HepG2 (cell line): ENCODE results near the gene SCFD1. TPM values are rescaled to one million over a fixed set of nuclear protein-coding genes. Genes with fewer than 3 reads are reported as not detected.

Experiments used
- ATAC-seq: fragments of 200-7000 bp; cut with Tn5 transposase; 3 replicates; pipeline ENCODE4 v1.9.1; 2020; ENCODE audit warnings: mild to moderate bottlenecking, moderate library complexity
- BruUV-seq: library from RNA; stranded (reverse); fragments of 400-500 nt; replicated peaks from 2 replicates; lab custom pipeline; 2021; lab: Mats Ljungman, UMichigan
- CTCF ChIA-PET: fragments of 300-600 bp; formaldehyde crosslinking; extraction: SDS; loops from one replicate; lab custom pipeline; 2021; ENCODE audit warnings: low total read pairs, inconsistent platforms, low intra/inter-chr PET ratio; lab: Yijun Ruan, JAX
- POLR2A ChIA-PET: fragments of 350-600 bp; sonication (Branson Sonifier 250); formaldehyde crosslinking; loops from one replicate; lab custom pipeline; 2020; ENCODE audit warnings: antibody characterized with exemption, inconsistent platforms; lab: Yijun Ruan, JAX
- DNase-seq: peaks from one replicate; pipeline ENCODE4 v3.0.0-alpha.2; 2015; ENCODE audit warnings: low spot score
- FAIRE-seq: peaks from 3 replicates; lab custom pipeline; 2011; peaks lifted over from hg19 to GRCh38; lab: Jason Lieb, UNC
- H2AFZ ChIP-seq: one replicate; pipeline ENCODE4 v1.6.1; 2011; ENCODE audit warnings: low read length, inconsistent platforms
- H3K27ac ChIP-seq: fragments of 300-600 bp; 3 replicates; pipeline ENCODE4 v1.8.0; 2011; ENCODE audit warnings: mixed run types, mild to moderate bottlenecking, mixed read lengths, low read length, inconsistent platforms; ENCODE audit not compliant: insufficient read depth; ENCODE audit errors: extremely low read length
- H3K27me3 ChIP-seq, 2 experiments: fragments of 200-600 bp in 1 of 2; 2 replicates in 1 of 2; 3 replicates in 1 of 2; pipeline versions ENCODE4 v1.6.0 to v1.8.0; 2011; ENCODE audit warnings: low read length in 2 of 2, mild to moderate bottlenecking in 2 of 2, moderate library complexity in 2 of 2, inconsistent platforms in 1 of 2; ENCODE audit not compliant: insufficient read depth in 2 of 2, control insufficient read depth in 1 of 2
- H3K36me3 ChIP-seq, 2 experiments: fragments of 200-600 bp in 1 of 2; replicated peaks in 1 of 2; 2 replicates in 1 of 2; 3 replicates in 1 of 2; pipeline versions ENCODE4 v1.5.1 to v1.8.0; 2011; ENCODE audit warnings: low read length in 2 of 2, inconsistent platforms in 1 of 2; ENCODE audit not compliant: insufficient read depth in 2 of 2, control insufficient read depth in 1 of 2
- H3K4me1 ChIP-seq: 2 replicates; pipeline ENCODE4 v1.5.1; 2012; ENCODE audit warnings: low read length, inconsistent platforms; ENCODE audit not compliant: insufficient read depth
- H3K4me2 ChIP-seq: 2 replicates; pipeline ENCODE4 v1.6.0; 2011; ENCODE audit warnings: low read depth, low read length, inconsistent platforms
- H3K4me3 ChIP-seq, 3 experiments: fragments of 200-600 bp in 1 of 3; sonication (generic), shearing (Covaris generic) in 1 of 3; replicated peaks in 1 of 3; 2 replicates each; pipeline ENCODE4 v1.5.1; 2011 to 2016; ENCODE audit warnings: low read length in 3 of 3, inconsistent platforms in 2 of 3, low read depth in 2 of 3, mild to moderate bottlenecking in 2 of 3, control low read depth in 1 of 3, mixed read lengths in 1 of 3; ENCODE audit not compliant: insufficient read depth in 1 of 3
- H3K79me2 ChIP-seq: one replicate; pipeline ENCODE4 v1.6.1; 2011; ENCODE audit warnings: low read length, inconsistent platforms; ENCODE audit not compliant: insufficient read depth
- H3K9ac ChIP-seq: 2 replicates; pipeline ENCODE4 v1.6.0; 2011; ENCODE audit warnings: mild to moderate bottlenecking, low read depth, low read length, inconsistent platforms; ENCODE audit not compliant: insufficient read depth
- H3K9me3 ChIP-seq: 2 replicates; pipeline ENCODE4 v1.5.1; 2012; ENCODE audit warnings: mild to moderate bottlenecking, low read length
- H4K20me1 ChIP-seq: 2 replicates; pipeline ENCODE4 v1.6.0; 2011; ENCODE audit warnings: inconsistent platforms, mild to moderate bottlenecking, low read length, moderate library complexity; ENCODE audit not compliant: insufficient read depth
- CC2D1A ChIP-seq: sonication (generic); formaldehyde crosslinking; IDR thresholded peaks from 2 replicates; pipeline ENCODE4 v1.8.1; 2023; ENCODE audit warnings: mild to moderate bottlenecking, missing genetic modification reagents
- CHD4 ChIP-seq: fragments of 200-600 bp; sonication (generic); IDR thresholded peaks from 2 replicates; pipeline ENCODE4 v1.7.0; 2017; ENCODE audit warnings: mild to moderate bottlenecking, low read length, borderline replicate concordance
- GABPB1 ChIP-seq: IDR thresholded peaks from 2 replicates; pipeline ENCODE4 v1.6.1; 2016; ENCODE audit warnings: mild to moderate bottlenecking, missing genetic modification reagents, moderate library complexity, missing compliant biosample characterization
- HNF1A ChIP-seq, 2 experiments: sonication (generic) in 1 of 2; formaldehyde crosslinking in 1 of 2; IDR thresholded peaks; 2 replicates each; pipeline versions ENCODE4 v1.4.0 to v1.6.1; 2016 to 2020; ENCODE audit warnings: borderline replicate concordance in 1 of 2, low read depth in 1 of 2, mild to moderate bottlenecking in 1 of 2, missing genetic modification reagents in 1 of 2
- NR2C2 ChIP-seq: sonication (generic); formaldehyde crosslinking; IDR thresholded peaks from 2 replicates; pipeline ENCODE4 v1.4.0; 2020; ENCODE audit warnings: missing genetic modification reagents, mild to moderate bottlenecking, moderate library complexity, borderline replicate concordance
- RELA ChIP-seq: sonication (generic); formaldehyde crosslinking; IDR thresholded peaks from 2 replicates; pipeline ENCODE4 v1.4.0; 2020; ENCODE audit warnings: missing genetic modification reagents
- SALL2 ChIP-seq: sonication (generic); formaldehyde crosslinking; IDR thresholded peaks from 2 replicates; pipeline ENCODE4 v1.8.1; 2023; ENCODE audit warnings: mild to moderate bottlenecking, missing genetic modification reagents, inconsistent platforms
- TOPORS ChIP-seq: sonication (generic); formaldehyde crosslinking; IDR thresholded peaks from 2 replicates; pipeline ENCODE4 v1.8.0; 2023; ENCODE audit warnings: mild to moderate bottlenecking, missing genetic modification reagents
- ZBTB40 ChIP-seq, 2 experiments: fragments of 450-650 bp in 1 of 2; sonication (generic) in 1 of 2; formaldehyde crosslinking in 1 of 2; IDR thresholded peaks; 2 replicates each; pipeline versions ENCODE4 v1.6.1 to v1.8.0; 2016 to 2022; ENCODE audit warnings: antibody characterized with exemption in 1 of 2, mild to moderate bottlenecking in 1 of 2, missing genetic modification reagents in 1 of 2
- ZNF850 ChIP-seq: sonication (generic); formaldehyde crosslinking; conservative IDR thresholded peaks from 2 replicates; pipeline ENCODE4 v1.9.0; 2021; ENCODE audit warnings: mild to moderate bottlenecking, missing genetic modification reagents
- WGBS: methylation state at CpG from one replicate; pipeline ENCODE4 v1.1.6; 2017; ENCODE audit warnings: low lambda C conversion rate; 5-methylcytosine and 5-hydroxymethylcytosine counted together
- in situ Hi-C: cut with HindIII; loops from 2 replicates; pipeline ENCODE4 v1.10.0; 2017; ENCODE audit warnings: low pct_unique_long_range_greater_than_20kb; ENCODE audit not compliant: extremely low pct_ligation_motif_present
- intact Hi-C: fragments of 100-400 bp; cut with micrococcal nuclease; formaldehyde crosslinking; loops from one replicate; pipeline ENCODE4 v1.10.0; 2022; ENCODE audit not compliant: unreplicated experiment
- polyA plus RNA-seq, 8 experiments: library from polyadenylated mRNA; depleted of rRNA in 3 of 8; stranded (reverse) in 7 of 8; unstranded in 1 of 8; fragments of >200 nt; fragmentation: Illumina TruSeq in 4 of 8; extraction: Trizol in 4 of 8; gene quantifications; 2 replicates each; pipeline versions ENCODE4 v1.2.1 to v1.2.3, GENCODE V29; 2011 to 2016; ENCODE audit warnings: low read depth in 4 of 8, missing spikeins in 1 of 8, mixed read lengths in 1 of 8; ENCODE audit not compliant: insufficient read depth in 1 of 8
- total RNA-seq, 5 experiments: library from RNA; depleted of rRNA; stranded (reverse); fragments of >200 nt; fragmentation: Illumina TruSeq; extraction: Trizol; gene quantifications; 2 replicates each; pipeline ENCODE4 v1.2.3, GENCODE V29; 2016; ENCODE audit warnings: low read depth in 1 of 5

Gene SCFD1
- total and polyA plus RNA-seq, 2 of the 13 experiments (the other 11 are each of a cell fraction or from before 2014, with no cell fraction given) = 235 to 256 TPM

- TF ChIP-seq ZBTB40 (IDR thresholded peaks at IDR 0.05) = no peak; the same call in 1 of the 2 replicates
- TF ChIP-seq ZBTB40 (CRISPR knock-in tag; IDR thresholded peaks at IDR 0.05) = peak; percentile 78; the same call in 1 of the 2 replicates
Observed at GRCh38 chr14:30624132-30624423, 2.0 kb downstream of the SCFD1 start (continued).

GRCh38 chr14:30625533-30625932, 3.4 kb downstream of the SCFD1 start:
- peaks cover 85% of the 10 kb centered on the region for H3K79me2 ChIP-seq
- H3K27ac ChIP-seq = no peak overlapping the region
- FAIRE-seq (no peak), ATAC-seq (no peak), DNase-seq (no peak)
- no TSS peak for BruUV-seq
- 96% methylated on average over 3 of the region's 3 CpGs for WGBS
- peaks cover 49% of the 10 kb centered on the region for H4K20me1 ChIP-seq
- peaks cover 61% of the 10 kb centered on the region for H3K4me1 ChIP-seq
- H2AFZ ChIP-seq = no peak overlapping the region
- ChIA-PET POLR2A (no interaction called here), CTCF (no interaction called here)
- no peaks in the 10 kb centered on the region for H3K9me3 ChIP-seq
- intact Hi-C loops (no loop called here), in situ Hi-C loops (no loop called here)
- no peak overlapping the region for H3K4me3 ChIP-seq
- peaks cover 1 to 13% of the 10 kb centered on the region in 2 experiments for H3K36me3 ChIP-seq
- H3K27me3 ChIP-seq = peaks cover 0 to 4% of the 10 kb centered on the region in 2 experiments; a peak in 2 of 5 replicates
- peak overlapping the region; percentile 92 for H3K4me2 ChIP-seq
- H3K9ac ChIP-seq = no peak overlapping the region
- TF ChIP-seq CHD4 (no peak), TOPORS (CRISPR knock-in tag) (no peak), SALL2 (CRISPR knock-in tag) (no peak), GABPB1 (CRISPR knock-in tag) (no peak), NR2C2 (CRISPR knock-in tag) (no peak), HNF1A (IDR thresholded peaks at IDR 0.05; ENCODE audit: low read depth) (no peak), HNF1A (CRISPR knock-in tag; IDR thresholded peaks at IDR 0.05; ENCODE audit: borderline replicate concordance) (no peak), CC2D1A (CRISPR knock-in tag) (no peak), ZNF850 (CRISPR knock-in tag) (no peak), RELA (CRISPR knock-in tag) (no peak)
